COR-L47 (cell line): ENCODE measurements around the gene ERF.
"Not testable (repeated sequence)": the region's sequence is repeated elsewhere in the genome, so short reads cannot be mapped to it uniquely, and the experiment has no call there.

Source experiments
- DNase-seq: peaks from one replicate; lab custom pipeline; 2025; lab: John Stamatoyannopoulos, UW

ERF gene

GRCh38 chr19:42275517-42275916 is 20.6 kb upstream of the ERF start:
- DNase-seq, result no peak

- no peak for DNase-seq
Measured at GRCh38 chr19:42275103-42275502, 20.2 kb upstream of the ERF start.

- DNase-seq, result no peak
Measured at GRCh38 chr19:42274065-42274682, 19.2 kb upstream of the ERF start.

- DNase-seq, result no peak
Measured at GRCh38 chr19:42273407-42274064, 18.6 kb upstream of the ERF start.

- DNase-seq, result no peak
Measured at GRCh38 chr19:42272989-42273406, 18.1 kb upstream of the ERF start.

- DNase-seq, result no peak
Measured at GRCh38 chr19:42272535-42272897, 17.6 kb upstream of the ERF start.

GRCh38 chr19:42271861-42272534 is 17.1 kb upstream of the ERF start:
- DNase-seq, result no peak

- DNase-seq, result no peak
Measured at GRCh38 chr19:42271045-42271419, 16.1 kb upstream of the ERF start.

- peak; percentile 54 for DNase-seq
Measured at GRCh38 chr19:42270346-42271044, 15.6 kb upstream of the ERF start.

- no peak for DNase-seq
Measured at GRCh38 chr19:42269478-42270345, 14.8 kb upstream of the ERF start.

- peak; percentile 100 for DNase-seq
Measured at GRCh38 chr19:42268704-42269477, 14.0 kb upstream of the ERF start, which contains the start of gene CIC. Gene CIC, plus strand, starts transcription at chr19:42269252. Its CDS starts 2,532 bp downstream, at chr19:42271784.

GRCh38 chr19:42268142-42268703 is 13.3 kb upstream of the ERF start:
- DNase-seq, result peak; percentile 100

- DNase-seq, result no peak
Measured at GRCh38 chr19:42267644-42268141, 12.8 kb upstream of the ERF start.

- DNase-seq, result not testable (repeated sequence)
Measured at GRCh38 chr19:42266928-42267603, 12.1 kb upstream of the ERF start.

GRCh38 chr19:42266105-42266504 is 11.2 kb upstream of the ERF start:
- not testable (repeated sequence) for DNase-seq

- no peak for DNase-seq
Measured at GRCh38 chr19:42261763-42262162, 6.8 kb upstream of the ERF start.

- DNase-seq, result not testable (repeated sequence)
Measured at GRCh38 chr19:42257842-42258241, 2.9 kb upstream of the ERF start.

- DNase-seq, result peak; percentile 27
Measured at GRCh38 chr19:42255766-42256745, 1.1 kb upstream of the ERF start.
